ENCODE data around the gene COP1. TPM values are rescaled to one million over a fixed set of nuclear protein-coding genes. Genes with fewer than 3 reads are reported as not detected.

COP1 gene
- polyA plus RNA-seq, 1 donor (not counting 4 experiments of a cell fraction or from before 2014, with no cell fraction given), result 38.9 TPM

- H3K4me3 ChIP-seq (ENCODE audit: control insufficient read depth in 2 of 3, extremely low read depth in 1 of 3, insufficient read depth in 2 of 3, low read depth in 1 of 3, low read length in 3 of 3), result no peak overlapping the region
- dilution Hi-C loops (cut with MboI; ENCODE audit: extremely low pct_ligation_motif_present, low sequenced_read_pairs), result no loop called here
- peak overlapping the region; percentile 79 for H3K4me2 ChIP-seq (ENCODE audit: control insufficient read depth, extremely low read depth, insufficient read depth, low read depth, low read length)
- no peaks in the 10 kb centered on the region for H3K9me1 ChIP-seq (ENCODE audit: control insufficient read depth, extremely low read depth, insufficient read depth, low read length)
- no peaks in the 10 kb centered on the region for H3K27me3 ChIP-seq (ENCODE audit: control insufficient read depth, extremely low read depth, insufficient read depth, low read length)
- no peaks in the 10 kb centered on the region for H3K9me3 ChIP-seq (ENCODE audit: control insufficient read depth, low read depth, low read length)
- TF ChIP-seq, protein P1, sequence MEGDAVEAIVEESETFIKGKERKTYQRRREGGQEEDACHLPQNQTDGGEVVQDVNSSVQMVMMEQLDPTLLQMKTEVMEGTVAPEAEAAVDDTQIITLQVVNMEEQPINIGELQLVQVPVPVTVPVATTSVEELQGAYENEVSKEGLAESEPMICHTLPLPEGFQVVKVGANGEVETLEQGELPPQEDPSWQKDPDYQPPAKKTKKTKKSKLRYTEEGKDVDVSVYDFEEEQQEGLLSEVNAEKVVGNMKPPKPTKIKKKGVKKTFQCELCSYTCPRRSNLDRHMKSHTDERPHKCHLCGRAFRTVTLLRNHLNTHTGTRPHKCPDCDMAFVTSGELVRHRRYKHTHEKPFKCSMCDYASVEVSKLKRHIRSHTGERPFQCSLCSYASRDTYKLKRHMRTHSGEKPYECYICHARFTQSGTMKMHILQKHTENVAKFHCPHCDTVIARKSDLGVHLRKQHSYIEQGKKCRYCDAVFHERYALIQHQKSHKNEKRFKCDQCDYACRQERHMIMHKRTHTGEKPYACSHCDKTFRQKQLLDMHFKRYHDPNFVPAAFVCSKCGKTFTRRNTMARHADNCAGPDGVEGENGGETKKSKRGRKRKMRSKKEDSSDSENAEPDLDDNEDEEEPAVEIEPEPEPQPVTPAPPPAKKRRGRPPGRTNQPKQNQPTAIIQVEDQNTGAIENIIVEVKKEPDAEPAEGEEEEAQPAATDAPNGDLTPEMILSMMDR (optimal IDR thresholded peaks at IDR 0.05 in 1 of 3, IDR thresholded peaks at IDR 0.05 in 1 of 3, conservative IDR thresholded peaks at IDR 0.05 in 1 of 3; ENCODE audit: extremely low read depth in 1 of 3, insufficient read depth in 2 of 3, low read length in 3 of 3), result no peak
- no peak for TF ChIP-seq EZH2 (IDR thresholded peaks at IDR 0.05; ENCODE audit: low read length)
- FAIRE-seq (no peak), DNase-seq (ENCODE audit: low read depth, low spot score) (no peak)
- H4K20me1 ChIP-seq (ENCODE audit: control insufficient read depth, extremely low read depth, insufficient read depth, low read length), result peaks cover 4% of the 10 kb centered on the region
- peaks cover 17% of the 10 kb centered on the region for H3K4me1 ChIP-seq (ENCODE audit: control insufficient read depth, extremely low read depth, insufficient read depth, low read length)
- peaks cover 84% of the 10 kb centered on the region for H3K79me2 ChIP-seq (ENCODE audit: control insufficient read depth, insufficient read depth, low read length)
- H2AFZ ChIP-seq (ENCODE audit: control insufficient read depth, low read length), result no peak overlapping the region
- no peak overlapping the region for H3K27ac ChIP-seq (ENCODE audit: control insufficient read depth, insufficient read depth, low read length)
- H3K9ac ChIP-seq (ENCODE audit: control insufficient read depth, extremely low read depth, insufficient read depth, low read length), result no peak overlapping the region
- H3K36me3 ChIP-seq (ENCODE audit: control insufficient read depth in 2 of 2, extremely low read depth in 1 of 2, insufficient read depth in 2 of 2, low read length in 2 of 2), result no peaks in the 10 kb centered on the region
These were observed 3.4 kb downstream of the COP1 start for GRCh38 chr1:176203735-176204134.

- dilution Hi-C loops (cut with MboI; ENCODE audit: extremely low pct_ligation_motif_present, low sequenced_read_pairs), result no loop called here
- peaks cover 7% of the 10 kb centered on the region for H4K20me1 ChIP-seq (ENCODE audit: control insufficient read depth, extremely low read depth, insufficient read depth, low read length)
- no peak overlapping the region for H3K4me3 ChIP-seq (ENCODE audit: control insufficient read depth in 2 of 3, extremely low read depth in 1 of 3, insufficient read depth in 2 of 3, low read depth in 1 of 3, low read length in 3 of 3)
- peaks cover 17% of the 10 kb centered on the region for H3K4me1 ChIP-seq (ENCODE audit: control insufficient read depth, extremely low read depth, insufficient read depth, low read length)
- no peaks in the 10 kb centered on the region for H3K36me3 ChIP-seq (ENCODE audit: control insufficient read depth in 2 of 2, extremely low read depth in 1 of 2, insufficient read depth in 2 of 2, low read length in 2 of 2)
- no peak overlapping the region for H3K27ac ChIP-seq (ENCODE audit: control insufficient read depth, insufficient read depth, low read length)
- peaks cover 4% of the 10 kb centered on the region for H3K9me1 ChIP-seq (ENCODE audit: control insufficient read depth, extremely low read depth, insufficient read depth, low read length)
- H3K4me2 ChIP-seq (ENCODE audit: control insufficient read depth, extremely low read depth, insufficient read depth, low read depth, low read length), result no peak overlapping the region
- no peaks in the 10 kb centered on the region for H3K27me3 ChIP-seq (ENCODE audit: control insufficient read depth, extremely low read depth, insufficient read depth, low read length)
- no peaks in the 10 kb centered on the region for H3K9me3 ChIP-seq (ENCODE audit: control insufficient read depth, low read depth, low read length)
- no peak overlapping the region for H3K9ac ChIP-seq (ENCODE audit: control insufficient read depth, extremely low read depth, insufficient read depth, low read length)
- H3K79me2 ChIP-seq (ENCODE audit: control insufficient read depth, insufficient read depth, low read length), result peaks cover 99% of the 10 kb centered on the region
- TF ChIP-seq EZH2 (IDR thresholded peaks at IDR 0.05; ENCODE audit: low read length), result no peak
- no peak overlapping the region for H2AFZ ChIP-seq (ENCODE audit: control insufficient read depth, low read length)
- DNase-seq (ENCODE audit: low read depth, low spot score), result no peak
- FAIRE-seq, result no peak
These were observed 5.5 kb downstream of the COP1 start for GRCh38 chr1:176201568-176201967.

DNA sequence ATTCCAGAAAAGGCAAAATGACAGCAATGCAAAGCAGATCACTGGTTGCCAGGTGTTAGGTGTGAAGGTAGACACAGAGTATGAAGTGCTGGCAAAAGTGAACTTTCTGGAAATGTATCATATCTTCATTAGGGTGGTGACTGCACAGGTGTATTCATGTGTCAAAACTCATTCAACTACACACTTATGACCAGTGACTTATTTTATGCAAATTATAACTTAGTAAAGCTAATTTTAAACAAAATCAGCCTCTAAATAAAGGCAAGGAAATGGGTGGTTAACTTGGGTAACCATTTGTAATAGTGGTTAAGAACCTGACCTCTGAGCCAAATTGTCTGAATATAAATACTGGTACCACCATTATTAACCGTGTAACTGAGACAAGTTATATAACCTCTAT is 7.4 kb downstream of the COP1 start:
- H3K36me3 ChIP-seq (ENCODE audit: control insufficient read depth in 2 of 2, extremely low read depth in 1 of 2, insufficient read depth in 2 of 2, low read length in 2 of 2), result no peaks in the 10 kb centered on the region
- no peak overlapping the region for H2AFZ ChIP-seq (ENCODE audit: control insufficient read depth, low read length)
- FAIRE-seq (no peak), DNase-seq (ENCODE audit: low read depth, low spot score) (no peak)
- H3K79me2 ChIP-seq (ENCODE audit: control insufficient read depth, insufficient read depth, low read length), result peaks cover 98% of the 10 kb centered on the region
- dilution Hi-C loops (cut with MboI; ENCODE audit: extremely low pct_ligation_motif_present, low sequenced_read_pairs), result no loop called here
- no peaks in the 10 kb centered on the region for H3K27me3 ChIP-seq (ENCODE audit: control insufficient read depth, extremely low read depth, insufficient read depth, low read length)
- H3K4me1 ChIP-seq (ENCODE audit: control insufficient read depth, extremely low read depth, insufficient read depth, low read length), result peaks cover 6% of the 10 kb centered on the region
- H3K4me2 ChIP-seq (ENCODE audit: control insufficient read depth, extremely low read depth, insufficient read depth, low read depth, low read length), result no peak overlapping the region
- peaks cover 3% of the 10 kb centered on the region for H4K20me1 ChIP-seq (ENCODE audit: control insufficient read depth, extremely low read depth, insufficient read depth, low read length)
- peaks cover 4% of the 10 kb centered on the region for H3K9me1 ChIP-seq (ENCODE audit: control insufficient read depth, extremely low read depth, insufficient read depth, low read length)
- no peak for TF ChIP-seq EZH2 (IDR thresholded peaks at IDR 0.05; ENCODE audit: low read length)
- TF ChIP-seq, protein P1 (optimal IDR thresholded peaks at IDR 0.05 in 1 of 3, IDR thresholded peaks at IDR 0.05 in 1 of 3, conservative IDR thresholded peaks at IDR 0.05 in 1 of 3; ENCODE audit: extremely low read depth in 1 of 3, insufficient read depth in 2 of 3, low read length in 3 of 3), result no peak
- no peak overlapping the region for H3K27ac ChIP-seq (ENCODE audit: control insufficient read depth, insufficient read depth, low read length)
- no peak overlapping the region for H3K4me3 ChIP-seq (ENCODE audit: control insufficient read depth in 2 of 3, extremely low read depth in 1 of 3, insufficient read depth in 2 of 3, low read depth in 1 of 3, low read length in 3 of 3)
- no peak overlapping the region for H3K9ac ChIP-seq (ENCODE audit: control insufficient read depth, extremely low read depth, insufficient read depth, low read length)
- no peaks in the 10 kb centered on the region for H3K9me3 ChIP-seq (ENCODE audit: control insufficient read depth, low read depth, low read length)
